Femur (tissue), 1 donor: ENCODE measurements around the gene TCEA3.
A peak's percentile ranks its signal among the peaks of the same experiment; 100 is the strongest.

Experiments used
- DNase-seq: peaks from one replicate; pipeline ENCODE4 v3.0.0-alpha.2; 2017

The TCEA3 gene

GRCh38 chr1:23367451-23367790 lies 57.1 kb downstream of the TCEA3 start:
- DNase-seq = no peak

DNA sequence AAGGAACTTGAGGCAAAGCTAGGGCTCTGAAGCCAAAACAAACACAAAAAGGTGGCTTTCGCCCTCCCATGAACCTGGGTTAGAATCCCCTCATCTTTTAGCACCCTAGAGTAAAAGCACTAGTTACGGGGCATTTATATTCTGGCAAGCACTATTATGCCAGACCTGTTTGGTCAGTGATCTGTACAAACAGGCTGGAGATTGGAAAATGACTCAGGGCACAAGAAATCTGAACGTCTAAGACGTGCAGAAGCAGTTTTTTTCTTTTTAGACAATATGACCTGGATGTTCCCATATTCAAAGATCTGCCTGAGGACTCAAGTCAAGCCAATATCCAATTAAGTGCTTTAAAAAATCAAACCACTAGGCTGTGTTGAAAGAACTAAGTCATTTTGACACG lies 58.0 kb downstream of the TCEA3 start:
- DNase-seq = no peak

DNA sequence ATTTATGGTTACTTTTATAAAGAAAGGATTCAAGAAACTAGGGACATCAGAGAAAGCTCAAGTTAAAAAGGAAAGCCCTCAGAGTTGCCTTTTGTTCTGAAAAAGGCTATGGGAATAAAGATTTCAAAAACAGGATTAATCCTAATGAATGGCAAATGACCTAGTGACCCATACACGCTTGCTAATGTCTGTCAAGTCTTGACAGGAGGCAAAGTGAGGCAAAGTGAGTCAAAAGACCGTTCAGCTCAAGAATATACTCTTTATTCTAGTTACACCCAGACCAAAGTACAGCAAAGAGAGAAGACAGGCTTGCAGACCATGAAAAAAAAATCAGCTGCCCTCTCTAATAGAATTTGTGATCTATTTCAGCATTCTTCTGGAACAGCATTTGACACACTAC lies 58.4 kb downstream of the TCEA3 start:
- no peak for DNase-seq

GRCh38 chr1:23362218-23362713 lies 62.3 kb downstream of the TCEA3 start:
- no peak for DNase-seq

GRCh38 chr1:23358310-23358875 lies 66.2 kb downstream of the TCEA3 start:
- DNase-seq = no peak

DNA sequence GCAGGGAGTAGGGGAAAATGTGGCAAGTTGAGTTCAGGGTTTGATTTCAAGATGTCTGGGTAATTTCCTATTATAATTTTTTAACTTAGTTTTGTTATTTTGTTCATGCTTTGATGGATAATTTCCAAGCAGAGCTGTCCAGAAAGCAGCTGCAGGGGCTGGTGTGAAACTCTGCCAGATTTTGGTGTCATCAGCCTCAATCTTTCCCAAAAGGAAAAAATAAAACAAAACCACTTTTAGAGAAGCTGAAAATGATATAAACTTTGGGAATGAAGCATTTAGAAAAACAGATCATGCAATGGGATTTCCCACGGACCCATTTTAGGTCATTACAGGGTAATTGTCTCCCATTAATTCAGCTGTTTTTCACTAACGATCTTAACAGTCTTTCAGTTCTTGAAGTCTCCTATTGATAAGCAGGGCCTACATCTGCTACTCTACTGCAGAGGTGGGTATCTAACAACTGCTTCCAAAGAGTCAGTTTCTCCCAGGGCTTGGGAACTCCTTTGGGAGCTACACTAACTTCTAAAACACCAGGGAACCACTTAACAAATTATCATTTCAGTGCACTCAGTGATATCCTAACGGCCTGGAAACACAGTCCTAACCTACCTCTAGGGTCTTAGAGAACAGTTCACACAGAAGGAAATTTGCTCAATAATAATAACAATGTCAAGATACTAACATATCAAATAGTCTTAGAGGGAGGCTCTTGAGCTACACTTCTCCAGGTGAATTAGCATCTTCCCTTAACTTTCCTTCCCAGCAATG lies 67.2 kb downstream of the TCEA3 start:
- peak; percentile 48 for DNase-seq

- no peak for DNase-seq
These were observed 67.9 kb downstream of the TCEA3 start for GRCh38 chr1:23356471-23357137.

DNA sequence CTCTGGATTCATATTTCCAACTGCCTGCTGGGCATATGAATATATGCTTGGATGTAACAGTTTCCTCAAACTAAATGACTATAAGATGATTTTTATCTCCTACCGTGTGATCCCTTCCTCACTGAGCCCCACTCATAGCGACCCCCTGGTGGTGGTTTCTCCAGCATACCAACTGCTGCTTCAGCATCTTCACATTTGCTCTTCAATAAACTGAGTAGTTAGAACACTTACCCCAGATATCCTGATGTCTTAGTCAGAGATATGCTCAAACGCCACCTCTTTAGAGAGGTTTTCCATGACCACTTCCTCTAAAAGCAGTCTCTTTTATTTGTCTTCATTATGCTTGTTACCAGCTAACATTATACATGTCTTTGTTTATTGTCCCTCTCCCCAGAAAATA lies 70.3 kb downstream of the TCEA3 start:
- no peak for DNase-seq

DNA sequence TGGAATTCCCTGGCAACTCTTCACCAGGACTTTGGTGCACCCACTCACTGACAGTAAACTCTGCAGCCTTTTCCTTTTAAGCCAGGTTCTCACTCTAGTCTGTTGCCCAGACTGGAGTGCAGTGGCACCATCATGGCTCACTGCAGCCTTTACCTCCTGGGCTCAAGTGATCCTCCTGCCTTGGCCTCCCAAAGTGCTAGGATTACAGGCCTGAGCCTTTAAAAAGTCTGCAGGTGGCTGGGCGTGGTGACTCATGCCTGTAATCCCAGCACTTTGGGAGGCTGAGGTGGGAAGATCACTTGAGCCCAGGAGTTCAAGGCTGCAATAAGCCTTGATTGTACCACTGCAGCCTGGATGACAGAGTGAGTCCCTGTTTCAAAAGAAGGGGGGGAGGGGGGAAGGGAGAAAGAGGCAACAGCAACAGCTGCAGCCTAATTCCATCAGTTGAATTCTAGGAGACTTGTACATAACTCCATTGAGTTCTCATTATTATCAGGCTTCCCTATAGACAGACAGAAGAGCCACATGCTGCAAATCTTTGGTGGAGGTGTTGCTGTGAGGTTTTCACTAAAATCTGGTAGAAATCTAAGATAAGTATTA lies 72.4 kb downstream of the TCEA3 start:
- DNase-seq = no peak

DNA sequence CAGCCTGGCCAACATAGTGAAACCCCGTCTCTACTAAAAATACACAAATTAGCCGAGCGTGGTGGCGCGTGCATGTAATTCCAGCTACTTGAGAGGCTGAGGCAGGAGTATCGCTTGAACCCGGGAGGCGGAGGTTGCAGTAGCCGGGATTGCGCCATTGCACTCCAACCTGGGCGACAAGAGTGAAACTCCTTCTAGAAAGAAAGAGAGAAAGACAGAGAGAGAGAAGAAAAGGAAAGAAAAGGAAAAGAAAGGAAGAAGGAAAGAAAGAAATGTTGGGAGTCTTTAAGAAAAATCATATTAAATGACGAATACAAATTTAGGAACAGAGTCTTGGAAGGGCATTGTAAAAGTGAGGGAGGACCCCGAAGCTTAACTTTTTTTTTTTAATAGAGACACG lies 78.6 kb downstream of the TCEA3 start:
- no peak for DNase-seq

DNA sequence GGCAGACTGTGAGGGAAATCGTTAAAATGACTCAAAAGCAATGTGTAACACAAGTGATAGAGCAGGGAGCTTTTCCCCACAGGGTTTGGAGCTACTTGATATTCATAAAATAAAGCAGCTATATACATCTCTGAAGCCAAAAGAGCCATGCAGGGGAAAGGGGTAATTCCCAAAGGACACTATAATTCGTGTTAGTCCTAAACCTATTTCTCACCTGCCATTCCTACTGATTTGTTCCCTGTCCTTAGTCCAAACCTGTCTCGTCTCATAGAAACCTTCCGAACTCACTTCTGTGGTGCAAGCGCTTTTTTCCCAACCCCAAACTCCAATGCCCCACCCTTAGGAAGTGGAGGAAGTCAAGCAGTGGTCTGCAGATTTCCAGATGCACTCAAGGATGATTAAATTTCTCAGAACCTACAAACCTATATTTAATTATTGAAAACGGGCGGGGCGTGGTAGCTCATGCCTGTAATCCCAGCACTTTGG lies 79.5 kb downstream of the TCEA3 start:
- peak; percentile 41 for DNase-seq

GRCh38 chr1:23344111-23344986 lies 80.2 kb downstream of the TCEA3 start, which contains the start of gene HNRNPR:
HNRNPR (minus strand) TSS chr1:23344284; CDS start chr1:23341008, 3,276 bp downstream.
- peak; percentile 100 for DNase-seq

GRCh38 chr1:23343221-23344110 lies 81.1 kb downstream of the TCEA3 start:
- peak; percentile 57 for DNase-seq

DNA sequence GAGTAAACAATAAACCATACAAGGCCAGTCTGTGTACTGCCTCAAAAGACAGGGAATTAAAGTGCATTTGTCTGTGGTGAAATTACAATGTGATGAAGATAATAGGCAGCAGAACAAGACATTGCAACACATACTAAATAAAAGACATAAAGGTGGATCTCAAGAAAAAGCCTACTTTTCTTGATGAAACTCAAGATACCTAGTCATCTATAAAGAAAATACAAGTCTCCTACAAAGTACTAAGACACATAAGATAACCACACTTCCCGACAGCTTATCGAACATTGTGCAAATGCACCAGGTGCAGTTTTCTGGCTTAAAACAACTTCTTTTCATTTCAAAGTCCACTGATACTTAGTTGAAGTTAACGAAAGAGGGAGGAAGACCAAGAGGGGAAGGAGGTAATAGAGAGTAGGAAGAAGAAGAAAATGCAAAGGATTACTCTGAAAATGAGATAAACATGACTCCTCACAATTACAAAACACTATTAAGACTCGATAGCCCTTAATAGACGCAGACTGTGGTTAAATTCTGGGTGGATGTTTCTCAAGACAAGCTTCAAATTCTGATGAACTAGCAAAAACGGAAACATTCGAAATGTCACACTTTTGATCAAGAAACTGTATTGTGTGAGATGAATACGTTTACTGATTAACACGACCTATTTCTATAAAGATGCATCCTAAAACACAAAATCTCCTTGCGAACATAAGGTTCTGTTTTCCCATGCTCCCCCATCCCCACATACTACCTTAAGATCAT lies 82.4 kb downstream of the TCEA3 start:
- DNase-seq = no peak

DNA sequence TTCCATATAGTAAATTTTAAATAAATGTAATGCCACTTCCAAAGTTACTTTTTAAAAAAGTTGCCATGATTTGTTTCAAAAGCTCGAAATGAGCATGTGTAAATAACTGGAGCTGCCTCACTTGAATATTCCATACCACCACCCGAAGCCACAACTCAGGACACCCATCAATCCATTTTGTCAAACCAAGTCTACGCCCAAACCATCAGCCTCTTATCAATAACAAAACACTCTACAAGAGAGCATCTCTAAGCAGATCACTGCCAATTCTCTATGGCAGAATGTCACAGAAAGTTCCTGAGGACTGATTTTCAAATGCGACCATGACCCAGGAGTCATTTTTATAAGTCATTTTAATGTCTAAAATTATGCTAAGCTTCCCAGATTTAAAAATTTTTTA lies 84.9 kb downstream of the TCEA3 start:
- no peak for DNase-seq

DNA sequence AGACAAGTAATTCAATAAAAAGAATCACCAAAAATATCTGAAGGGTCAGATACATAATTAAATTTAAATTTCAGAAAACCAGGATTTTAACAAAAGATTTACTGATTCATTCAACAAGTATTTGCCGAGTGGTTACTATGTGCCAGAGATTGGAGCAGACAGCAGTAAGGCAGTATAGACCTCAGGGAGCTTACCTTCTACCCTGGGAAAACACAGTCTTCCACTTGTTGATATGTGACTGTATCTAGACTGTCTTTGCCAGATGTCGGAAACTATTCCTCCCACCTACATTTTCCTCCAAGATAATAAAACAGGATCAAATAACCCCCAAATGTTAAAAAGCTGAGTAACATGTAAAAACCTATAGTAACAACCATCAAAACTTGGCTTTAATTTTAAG lies 86.7 kb downstream of the TCEA3 start:
- DNase-seq = no peak

GRCh38 chr1:23331713-23332112 lies 92.8 kb downstream of the TCEA3 start:
- no peak for DNase-seq
